ENCODE results near the gene CACNA1B.
"Not testable (repeated sequence)": the region's sequence is repeated elsewhere in the genome, so short reads cannot be mapped to it uniquely, and the experiment has no call there.

Gene CACNA1B

GRCh38 chr9:137877506-137878122 is at the start of gene CACNA1B:
CACNA1B (plus strand) TSS chr9:137877782; CDS start chr9:137877934, 152 bp downstream.
- not testable (repeated sequence) for H3K36me3 ChIP-seq (ENCODE audit: control insufficient read depth, insufficient read depth, low read length); H3K4me1 ChIP-seq (ENCODE audit: control insufficient read depth, insufficient read depth, low read length); H3K9ac ChIP-seq (ENCODE audit: low read length); H3K4me3 ChIP-seq (ENCODE audit: low read length); H3K9me3 ChIP-seq (ENCODE audit: control insufficient read depth, low read length)
- H3K27me3 ChIP-seq (ENCODE audit: control insufficient read depth, insufficient read depth, low read length): peaks cover 27% of the 10 kb centered on the region

- Histone ChIP-seq H3K9ac (ENCODE audit: low read length) (no peak overlapping the region), H3K4me1 (ENCODE audit: control insufficient read depth, insufficient read depth, low read length) (no peaks in the 10 kb centered on the region), H3K27me3 (ENCODE audit: control insufficient read depth, insufficient read depth, low read length) (no peaks in the 10 kb centered on the region), H3K36me3 (ENCODE audit: control insufficient read depth, insufficient read depth, low read length) (no peaks in the 10 kb centered on the region), H3K4me3 (ENCODE audit: low read length) (no peak overlapping the region), H3K9me3 (ENCODE audit: control insufficient read depth, low read length) (no peaks in the 10 kb centered on the region)
Observed at GRCh38 chr9:137827908-137828526, 49.6 kb upstream of the CACNA1B start.

DNA sequence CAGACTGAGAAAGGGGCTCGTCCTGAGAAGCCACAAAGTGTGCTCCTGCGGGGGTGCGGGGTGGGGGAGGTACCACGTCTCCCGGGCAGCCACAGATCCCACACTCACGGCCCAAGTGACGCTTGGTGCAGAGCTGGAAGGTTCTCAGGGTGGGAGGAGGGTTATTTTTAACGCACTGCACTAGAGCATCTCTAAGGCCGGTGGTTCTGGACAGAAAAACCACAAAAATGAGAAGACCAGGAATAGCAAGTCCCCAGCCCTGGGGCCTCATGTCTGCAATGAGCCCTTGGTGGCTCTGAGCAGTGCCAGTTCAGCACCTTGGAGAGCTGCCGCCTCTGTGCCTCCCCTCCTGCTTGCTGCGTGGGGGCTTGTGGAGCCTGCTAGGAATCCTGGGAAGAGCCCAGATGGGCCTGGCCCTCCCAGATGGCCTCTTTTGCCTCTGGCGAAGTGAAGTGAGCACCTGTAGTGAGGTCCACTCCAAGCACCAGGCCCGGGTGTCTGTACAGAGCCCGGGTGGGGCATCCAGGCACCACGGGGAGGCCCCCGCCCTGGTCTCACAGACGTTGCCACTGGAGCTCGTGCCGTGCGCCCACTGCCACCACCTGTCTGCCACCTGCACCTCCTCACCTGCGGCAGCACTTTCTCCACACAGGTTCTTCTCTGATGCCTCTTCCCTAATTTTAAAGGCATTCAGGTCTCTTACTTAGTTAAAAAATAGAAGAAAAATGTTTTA is 48.9 kb upstream of the CACNA1B start:
- Histone ChIP-seq H3K4me3 (ENCODE audit: low read length) (no peak overlapping the region), H3K27me3 (ENCODE audit: control insufficient read depth, insufficient read depth, low read length) (no peaks in the 10 kb centered on the region), H3K36me3 (ENCODE audit: control insufficient read depth, insufficient read depth, low read length) (no peaks in the 10 kb centered on the region)

DNA sequence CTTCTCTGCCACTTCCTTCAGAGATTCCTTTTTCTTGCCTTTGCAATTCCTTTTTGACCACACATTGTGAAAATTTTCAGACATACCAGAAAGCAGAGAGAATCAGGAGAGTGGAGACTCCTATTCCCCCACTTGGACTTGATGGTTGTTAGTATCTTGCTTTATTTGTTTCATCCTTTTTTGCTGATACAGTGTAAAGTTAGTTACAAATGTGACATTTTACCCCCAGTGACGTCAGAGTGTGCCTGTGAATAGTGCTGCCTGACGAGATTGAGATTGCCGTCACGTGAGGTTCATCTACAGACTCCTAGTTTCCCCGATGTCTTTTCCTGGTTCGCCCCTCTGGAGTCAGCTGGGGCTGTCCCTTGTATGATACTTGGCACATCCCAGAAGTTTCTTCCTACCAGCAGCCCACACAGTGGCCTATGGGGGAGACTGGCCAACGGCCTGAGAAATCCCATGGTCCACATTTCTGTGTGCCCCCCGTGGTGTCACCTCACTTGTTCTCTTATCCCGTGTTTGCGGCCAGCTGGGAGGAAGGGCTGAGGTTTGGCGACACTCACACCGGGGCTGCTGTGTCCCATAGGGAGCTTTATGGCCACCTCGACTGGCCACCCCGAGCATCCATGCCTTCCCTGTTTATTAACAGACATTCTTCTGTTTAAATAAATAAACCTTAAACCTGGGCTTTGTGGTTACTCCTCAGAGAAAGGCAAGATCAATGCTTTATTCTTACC is 48.2 kb upstream of the CACNA1B start:
- Histone ChIP-seq H3K27me3 (ENCODE audit: control insufficient read depth, insufficient read depth, low read length) (no peaks in the 10 kb centered on the region), H3K9ac (ENCODE audit: low read length) (no peak overlapping the region), H3K36me3 (ENCODE audit: control insufficient read depth, insufficient read depth, low read length) (no peaks in the 10 kb centered on the region), H3K4me1 (ENCODE audit: control insufficient read depth, insufficient read depth, low read length) (no peaks in the 10 kb centered on the region), H3K4me3 (ENCODE audit: low read length) (no peak overlapping the region), H3K9me3 (ENCODE audit: control insufficient read depth, low read length) (no peaks in the 10 kb centered on the region)

More for the DNA sequence above, 48.9 kb upstream of the CACNA1B start:
- Histone ChIP-seq H3K9me3 (ENCODE audit: control insufficient read depth, low read length) (no peaks in the 10 kb centered on the region), H3K9ac (ENCODE audit: low read length) (no peak overlapping the region), H3K4me1 (ENCODE audit: control insufficient read depth, insufficient read depth, low read length) (no peaks in the 10 kb centered on the region)

DNA sequence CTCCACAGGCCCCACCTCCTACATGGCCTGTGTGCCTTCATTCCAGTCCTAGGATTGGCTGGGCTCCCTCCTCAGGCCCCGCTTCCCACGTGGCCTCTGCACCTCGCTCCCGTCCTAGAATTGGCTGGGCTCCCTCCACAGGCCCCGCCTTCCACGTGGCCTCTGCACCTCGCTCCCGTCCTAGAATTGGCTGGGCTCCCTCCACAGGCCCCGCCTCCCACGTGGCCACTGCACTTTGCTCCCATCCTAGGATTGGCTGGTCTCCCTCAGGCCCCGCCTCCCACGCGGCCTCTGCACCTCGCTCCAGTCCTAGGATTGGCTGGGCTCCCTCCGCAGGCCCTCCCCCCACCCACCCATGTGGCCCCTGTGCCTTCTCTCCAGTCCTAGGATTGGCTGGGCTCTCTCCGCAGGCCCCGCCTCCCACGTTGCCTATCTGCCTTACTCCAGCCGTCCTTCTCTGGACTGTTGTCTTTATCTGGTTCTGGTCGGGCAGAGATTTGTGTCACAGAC is 45.3 kb upstream of the CACNA1B start:
- no peaks in the 10 kb centered on the region for H3K27me3 ChIP-seq (ENCODE audit: control insufficient read depth, insufficient read depth, low read length)
- H3K36me3 ChIP-seq (ENCODE audit: control insufficient read depth, insufficient read depth, low read length): no peaks in the 10 kb centered on the region
- H3K9ac ChIP-seq (ENCODE audit: low read length): no peak overlapping the region
- no peak overlapping the region for H3K4me3 ChIP-seq (ENCODE audit: low read length)
- no peaks in the 10 kb centered on the region for H3K9me3 ChIP-seq (ENCODE audit: control insufficient read depth, low read length)
- no peaks in the 10 kb centered on the region for H3K4me1 ChIP-seq (ENCODE audit: control insufficient read depth, insufficient read depth, low read length)

- H3K36me3 ChIP-seq (ENCODE audit: control insufficient read depth, insufficient read depth, low read length): no peaks in the 10 kb centered on the region
Observed at GRCh38 chr9:137832830-137833590, 44.6 kb upstream of the CACNA1B start.

DNA sequence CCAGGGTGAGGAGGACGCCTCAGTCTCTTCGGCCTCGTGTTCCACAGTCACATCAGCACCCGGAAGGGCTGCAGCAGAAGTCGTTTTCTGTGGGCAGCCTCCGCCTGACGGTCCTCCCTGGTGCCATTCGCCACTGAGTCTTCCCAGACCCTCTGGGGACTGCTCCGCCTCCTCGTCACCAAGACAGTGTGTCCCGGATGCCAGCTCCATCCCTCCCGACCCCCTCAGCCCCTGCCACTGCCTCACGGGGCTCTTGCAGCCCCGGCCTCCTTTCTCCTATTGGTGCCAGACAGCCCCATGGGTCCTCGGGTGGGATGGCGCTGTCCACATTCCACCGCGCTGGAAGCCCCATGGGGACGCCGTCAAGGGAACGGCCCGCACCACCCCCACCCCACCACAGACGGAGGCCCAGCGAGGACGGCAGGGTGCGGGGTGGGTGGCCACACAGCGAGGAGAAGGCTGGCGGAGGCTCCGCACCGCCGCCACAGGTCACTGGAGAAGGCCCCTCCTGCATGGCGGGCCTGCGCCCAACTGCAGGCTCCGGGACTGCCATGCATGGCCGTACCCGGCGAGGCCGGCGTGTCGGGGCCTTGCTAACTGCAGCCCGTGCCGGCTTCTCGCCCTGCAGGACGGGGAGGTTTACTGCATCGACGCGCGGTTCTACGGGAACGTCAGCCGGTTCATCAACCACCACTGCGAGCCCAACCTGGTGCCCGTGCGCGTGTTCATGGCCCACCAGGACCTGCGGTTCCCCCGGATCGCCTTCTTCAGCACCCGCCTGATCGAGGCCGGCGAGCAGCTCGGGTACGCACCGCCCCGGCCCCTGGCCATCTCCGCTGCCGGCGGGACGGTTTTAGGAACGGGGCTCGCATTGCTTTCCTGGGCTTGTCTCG is 43.6 kb upstream of the CACNA1B start:
- Histone ChIP-seq H3K4me1 (ENCODE audit: control insufficient read depth, insufficient read depth, low read length) (no peaks in the 10 kb centered on the region), H3K9me3 (ENCODE audit: control insufficient read depth, low read length) (no peaks in the 10 kb centered on the region), H3K9ac (ENCODE audit: low read length) (no peak overlapping the region), H3K36me3 (ENCODE audit: control insufficient read depth, insufficient read depth, low read length) (no peaks in the 10 kb centered on the region), H3K4me3 (ENCODE audit: low read length) (no peak overlapping the region), H3K27me3 (ENCODE audit: control insufficient read depth, insufficient read depth, low read length) (no peaks in the 10 kb centered on the region)

More at GRCh38 chr9:137832830-137833590, 44.6 kb upstream of the CACNA1B start:
- H3K9me3 ChIP-seq (ENCODE audit: control insufficient read depth, low read length): no peaks in the 10 kb centered on the region
- H3K27me3 ChIP-seq (ENCODE audit: control insufficient read depth, insufficient read depth, low read length): no peaks in the 10 kb centered on the region
- H3K4me3 ChIP-seq (ENCODE audit: low read length): no peak overlapping the region
- H3K4me1 ChIP-seq (ENCODE audit: control insufficient read depth, insufficient read depth, low read length): no peaks in the 10 kb centered on the region
- no peak overlapping the region for H3K9ac ChIP-seq (ENCODE audit: low read length)

DNA sequence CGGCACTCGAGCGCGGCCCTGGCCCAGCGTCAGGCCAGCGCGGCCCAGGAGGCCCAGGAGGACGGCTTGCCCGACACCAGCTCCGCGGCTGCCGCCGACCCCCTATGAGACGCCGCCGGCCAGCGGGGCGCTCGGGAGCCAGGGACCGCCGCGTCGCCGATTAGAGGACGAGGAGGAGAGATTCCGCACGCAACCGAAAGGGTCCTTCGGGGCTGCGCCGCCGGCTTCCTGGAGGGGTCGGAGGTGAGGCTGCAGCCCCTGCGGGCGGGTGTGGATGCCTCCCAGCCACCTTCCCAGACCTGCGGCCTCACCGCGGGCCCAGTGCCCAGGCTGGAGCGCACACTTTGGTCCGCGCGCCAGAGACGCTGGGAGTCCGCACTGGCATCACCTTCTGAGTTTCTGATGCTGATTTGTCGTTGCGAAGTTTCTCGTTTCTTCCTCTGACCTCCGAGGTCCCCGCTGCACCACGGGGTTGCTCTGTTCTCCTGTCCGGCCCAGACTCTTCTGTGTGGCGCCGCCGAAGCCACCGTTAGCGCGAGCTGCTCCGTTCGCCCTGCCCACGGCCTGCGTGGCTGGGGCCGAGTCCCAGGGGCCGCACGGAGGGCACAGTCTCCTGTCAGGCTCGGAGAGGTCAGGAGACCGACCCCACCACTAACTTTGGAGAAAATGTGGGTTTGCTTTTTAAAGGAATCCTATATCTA is 42.6 kb upstream of the CACNA1B start:
- no peak overlapping the region for H3K9ac ChIP-seq (ENCODE audit: low read length)
- H3K27me3 ChIP-seq (ENCODE audit: control insufficient read depth, insufficient read depth, low read length): no peaks in the 10 kb centered on the region
- H3K9me3 ChIP-seq (ENCODE audit: control insufficient read depth, low read length): no peaks in the 10 kb centered on the region
- H3K36me3 ChIP-seq (ENCODE audit: control insufficient read depth, insufficient read depth, low read length): no peaks in the 10 kb centered on the region
- no peak overlapping the region for H3K4me3 ChIP-seq (ENCODE audit: low read length)
- H3K4me1 ChIP-seq (ENCODE audit: control insufficient read depth, insufficient read depth, low read length): no peaks in the 10 kb centered on the region

DNA sequence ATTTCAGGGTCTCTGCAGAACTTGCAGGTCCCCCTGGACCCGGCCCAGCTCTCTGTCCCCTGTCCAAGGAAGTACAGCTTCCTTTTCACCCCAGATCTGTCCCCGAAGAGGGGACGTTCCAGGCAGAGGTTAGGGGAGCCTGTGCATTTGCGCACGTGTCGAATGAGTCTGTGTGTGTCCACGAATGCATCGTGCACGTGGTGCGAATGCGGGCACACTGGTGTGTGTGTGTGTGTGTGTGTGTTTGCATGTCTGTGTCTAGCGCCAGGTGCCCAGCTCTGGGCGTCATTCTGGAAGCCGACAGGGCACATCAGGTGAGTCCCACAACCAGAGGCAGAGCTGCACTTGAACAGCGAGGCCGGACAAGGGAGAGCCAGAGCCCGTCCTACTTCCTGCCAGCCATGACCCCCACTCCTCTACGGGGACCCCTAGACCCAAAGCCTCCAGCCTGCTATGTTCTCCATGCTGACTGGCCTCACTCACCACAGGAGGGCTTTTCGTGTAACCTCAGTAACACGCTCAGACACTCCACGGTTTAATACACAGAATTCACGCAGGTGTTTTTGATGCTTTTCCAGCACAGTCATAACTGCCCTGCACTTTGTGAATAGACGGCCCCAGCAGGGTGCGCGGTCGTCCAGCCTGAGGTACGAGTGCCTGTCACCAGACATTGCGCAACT is 41.3 kb upstream of the CACNA1B start:
- Histone ChIP-seq H3K9me3 (ENCODE audit: control insufficient read depth, low read length) (no peaks in the 10 kb centered on the region), H3K4me3 (ENCODE audit: low read length) (no peak overlapping the region), H3K36me3 (ENCODE audit: control insufficient read depth, insufficient read depth, low read length) (no peaks in the 10 kb centered on the region), H3K27me3 (ENCODE audit: control insufficient read depth, insufficient read depth, low read length) (no peaks in the 10 kb centered on the region), H3K4me1 (ENCODE audit: control insufficient read depth, insufficient read depth, low read length) (no peaks in the 10 kb centered on the region), H3K9ac (ENCODE audit: low read length) (no peak overlapping the region)

DNA sequence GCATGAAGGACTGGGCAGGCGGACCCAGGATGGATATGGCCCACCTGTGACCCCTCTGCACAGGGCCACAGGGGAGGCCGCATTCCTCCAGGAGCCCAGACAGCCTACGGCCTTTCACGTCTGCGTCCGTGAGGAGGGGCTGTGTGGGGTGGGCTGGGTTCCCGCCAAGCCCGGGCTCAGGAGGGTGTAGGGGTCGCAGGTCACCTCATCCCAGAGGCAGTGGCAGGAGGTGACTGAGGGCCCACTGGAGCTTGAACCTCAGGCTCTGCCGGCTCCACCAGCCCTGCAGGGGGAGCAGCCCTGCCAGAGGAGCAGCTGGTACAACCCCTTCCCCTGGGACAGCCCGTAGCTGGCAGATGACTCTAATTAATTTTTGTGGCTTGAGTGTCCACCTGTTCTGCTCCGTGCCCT is 40.7 kb upstream of the CACNA1B start:
- Histone ChIP-seq H3K9me3 (ENCODE audit: control insufficient read depth, low read length) (no peaks in the 10 kb centered on the region), H3K27me3 (ENCODE audit: control insufficient read depth, insufficient read depth, low read length) (no peaks in the 10 kb centered on the region), H3K36me3 (ENCODE audit: control insufficient read depth, insufficient read depth, low read length) (no peaks in the 10 kb centered on the region), H3K4me3 (ENCODE audit: low read length) (no peak overlapping the region), H3K4me1 (ENCODE audit: control insufficient read depth, insufficient read depth, low read length) (no peaks in the 10 kb centered on the region), H3K9ac (ENCODE audit: low read length) (no peak overlapping the region)
